ENCODE data around the gene TMEM245.

DNA sequence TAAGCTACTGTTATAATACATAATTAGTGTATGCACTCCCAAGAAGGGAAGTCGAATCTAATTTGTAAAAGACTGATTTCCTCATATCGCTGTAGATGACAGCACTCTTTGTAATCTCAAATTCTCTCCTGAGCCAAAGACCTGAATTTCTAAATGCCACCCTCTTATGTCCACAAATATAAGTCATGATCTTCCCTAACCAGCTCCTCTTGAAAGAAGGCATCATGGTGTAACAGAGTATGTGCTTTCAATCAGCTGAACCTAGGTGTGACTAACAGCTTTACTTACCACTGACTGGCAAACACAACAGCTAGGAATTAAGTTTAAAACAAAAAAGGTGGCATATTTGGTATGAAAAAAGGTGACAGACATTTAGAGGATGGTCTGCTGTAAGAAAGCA lies 72.5 kb downstream of the TMEM245 start:
- TF ChIP-seq, protein P1, sequence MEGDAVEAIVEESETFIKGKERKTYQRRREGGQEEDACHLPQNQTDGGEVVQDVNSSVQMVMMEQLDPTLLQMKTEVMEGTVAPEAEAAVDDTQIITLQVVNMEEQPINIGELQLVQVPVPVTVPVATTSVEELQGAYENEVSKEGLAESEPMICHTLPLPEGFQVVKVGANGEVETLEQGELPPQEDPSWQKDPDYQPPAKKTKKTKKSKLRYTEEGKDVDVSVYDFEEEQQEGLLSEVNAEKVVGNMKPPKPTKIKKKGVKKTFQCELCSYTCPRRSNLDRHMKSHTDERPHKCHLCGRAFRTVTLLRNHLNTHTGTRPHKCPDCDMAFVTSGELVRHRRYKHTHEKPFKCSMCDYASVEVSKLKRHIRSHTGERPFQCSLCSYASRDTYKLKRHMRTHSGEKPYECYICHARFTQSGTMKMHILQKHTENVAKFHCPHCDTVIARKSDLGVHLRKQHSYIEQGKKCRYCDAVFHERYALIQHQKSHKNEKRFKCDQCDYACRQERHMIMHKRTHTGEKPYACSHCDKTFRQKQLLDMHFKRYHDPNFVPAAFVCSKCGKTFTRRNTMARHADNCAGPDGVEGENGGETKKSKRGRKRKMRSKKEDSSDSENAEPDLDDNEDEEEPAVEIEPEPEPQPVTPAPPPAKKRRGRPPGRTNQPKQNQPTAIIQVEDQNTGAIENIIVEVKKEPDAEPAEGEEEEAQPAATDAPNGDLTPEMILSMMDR (IDR thresholded peaks at IDR 0.05) = no peak
- no peak for TF ChIP-seq POLR2A (IDR thresholded peaks at IDR 0.05)
